A549 (cell line): Measurements from ENCODE around the gene RAB18.

Experiments
- CEBPB ChIP-seq, 2 experiments: fragments of >200 bp in 1 of 2; sonication (Bioruptor Twin) in 1 of 2; formaldehyde crosslinking in 1 of 2; IDR thresholded peaks; 2 replicates each; pipeline ENCODE4 v1.6.1; 2012 to 2016
- CHD2 ChIP-seq: fragments of 150-350 bp; IDR thresholded peaks from 2 replicates; pipeline ENCODE4 v1.6.1; 2014; ENCODE audit warnings: low read length; ENCODE audit not compliant: partially characterized antibody
- PHF8 ChIP-seq: fragments of 200-600 bp; sonication (generic); IDR thresholded peaks from 2 replicates; pipeline ENCODE4 v1.6.1; 2016; ENCODE audit warnings: low read depth, mild to moderate bottlenecking, antibody characterized with exemption, moderate library complexity, borderline replicate concordance
- SREBF2 ChIP-seq: fragments of 450-650 bp; IDR thresholded peaks from 2 replicates; pipeline ENCODE4 v1.6.1; 2014; ENCODE audit warnings: mild to moderate bottlenecking, moderate library complexity
- TF ChIP-seq, protein P1 (sequence below): fragments of >200 bp; sonication (Bioruptor Twin); formaldehyde crosslinking; IDR thresholded peaks from 3 replicates; pipeline ENCODE4 v1.5.1; 2016

GRCh38 chr10:27481486-27481885 lies 22.6 kb upstream of the RAB18 start:
- no peak for TF ChIP-seq PHF8
- no peak for TF ChIP-seq CHD2
- TF ChIP-seq, protein P1, sequence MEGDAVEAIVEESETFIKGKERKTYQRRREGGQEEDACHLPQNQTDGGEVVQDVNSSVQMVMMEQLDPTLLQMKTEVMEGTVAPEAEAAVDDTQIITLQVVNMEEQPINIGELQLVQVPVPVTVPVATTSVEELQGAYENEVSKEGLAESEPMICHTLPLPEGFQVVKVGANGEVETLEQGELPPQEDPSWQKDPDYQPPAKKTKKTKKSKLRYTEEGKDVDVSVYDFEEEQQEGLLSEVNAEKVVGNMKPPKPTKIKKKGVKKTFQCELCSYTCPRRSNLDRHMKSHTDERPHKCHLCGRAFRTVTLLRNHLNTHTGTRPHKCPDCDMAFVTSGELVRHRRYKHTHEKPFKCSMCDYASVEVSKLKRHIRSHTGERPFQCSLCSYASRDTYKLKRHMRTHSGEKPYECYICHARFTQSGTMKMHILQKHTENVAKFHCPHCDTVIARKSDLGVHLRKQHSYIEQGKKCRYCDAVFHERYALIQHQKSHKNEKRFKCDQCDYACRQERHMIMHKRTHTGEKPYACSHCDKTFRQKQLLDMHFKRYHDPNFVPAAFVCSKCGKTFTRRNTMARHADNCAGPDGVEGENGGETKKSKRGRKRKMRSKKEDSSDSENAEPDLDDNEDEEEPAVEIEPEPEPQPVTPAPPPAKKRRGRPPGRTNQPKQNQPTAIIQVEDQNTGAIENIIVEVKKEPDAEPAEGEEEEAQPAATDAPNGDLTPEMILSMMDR: no peak
- no peak for TF ChIP-seq SREBF2
- TF ChIP-seq CEBPB (IDR thresholded peaks at IDR 0.05): no peak
